ENCODE results near the gene ARHGAP18.

The ARHGAP18 gene

GRCh38 chr6:129679275-129679674, 30.7 kb downstream of the ARHGAP18 start:
- Mint-ChIP-seq H3K27ac (no peak overlapping the region), H3K27me3 (no peaks in the 10 kb centered on the region), H3K9me3 (no peaks in the 10 kb centered on the region), H3K4me3 (no peak overlapping the region), H3K36me3 (peaks cover 21% of the 10 kb centered on the region), H3K4me1 (peaks cover 61% of the 10 kb centered on the region)
- DNase-seq, result no peak
- CTCF ChIA-PET, result no interaction called here

- no peaks in the 10 kb centered on the region for H3K27me3 Mint-ChIP-seq
- CTCF ChIA-PET, result interaction anchor here (1.6 to 1.7 kb wide), 2 partner anchors 17 to 46 kb away, joined by 4 to 5 read pairs; no protein-coding TSS in a partner anchor
Measured at GRCh38 chr6:129678463-129678862, 31.5 kb downstream of the ARHGAP18 start.

GRCh38 chr6:129677620-129678325, 32.2 kb downstream of the ARHGAP18 start:
- DNase-seq, result no peak
- peaks cover 64% of the 10 kb centered on the region for H3K4me1 Mint-ChIP-seq

More at GRCh38 chr6:129678463-129678862, 31.5 kb downstream of the ARHGAP18 start:
- DNase-seq, result no peak
- peaks cover 21% of the 10 kb centered on the region for H3K36me3 Mint-ChIP-seq
- no peaks in the 10 kb centered on the region for H3K9me3 Mint-ChIP-seq
- H3K4me1 Mint-ChIP-seq, result peaks cover 61% of the 10 kb centered on the region
- H3K4me3 Mint-ChIP-seq, result no peak overlapping the region
- H3K27ac Mint-ChIP-seq, result no peak overlapping the region

GRCh38 chr6:129675669-129676472, 34.1 kb downstream of the ARHGAP18 start:
- Mint-ChIP-seq H3K27ac (no peak overlapping the region), H3K9me3 (no peaks in the 10 kb centered on the region), H3K4me3 (no peak overlapping the region), H3K36me3 (peaks cover 17% of the 10 kb centered on the region), H3K27me3 (no peaks in the 10 kb centered on the region), H3K4me1 (peaks cover 73% of the 10 kb centered on the region)
- DNase-seq, result no peak
- CTCF ChIA-PET, result interaction anchor here (1.0 to 2.0 kb wide), 2 partner anchors 34 to 80 kb away, joined by 4 read pairs; partner anchors contain the start of gene ARHGAP18

More at GRCh38 chr6:129677620-129678325, 32.2 kb downstream of the ARHGAP18 start:
- H3K9me3 Mint-ChIP-seq, result no peaks in the 10 kb centered on the region
- peak overlapping the region; percentile 13 for H3K27ac Mint-ChIP-seq
- H3K4me3 Mint-ChIP-seq, result no peak overlapping the region
- CTCF ChIA-PET, result interaction anchor here (1.6 to 1.7 kb wide), 2 partner anchors 18 to 47 kb away, joined by 4 to 5 read pairs; no protein-coding TSS in a partner anchor
- peaks cover 21% of the 10 kb centered on the region for H3K36me3 Mint-ChIP-seq
- no peaks in the 10 kb centered on the region for H3K27me3 Mint-ChIP-seq

- Mint-ChIP-seq H3K36me3 (peaks cover 16% of the 10 kb centered on the region), H3K9me3 (no peaks in the 10 kb centered on the region), H3K4me3 (no peak overlapping the region), H3K4me1 (peaks cover 66% of the 10 kb centered on the region), H3K27ac (peak overlapping the region; percentile 94), H3K27me3 (no peaks in the 10 kb centered on the region)
- CTCF ChIA-PET, result interaction anchor here (1.2 to 5.2 kb wide), 6 partner anchors 10 to 76 kb away, joined by 4 to 50 read pairs (median 5); no protein-coding TSS in a partner anchor
- no peak for DNase-seq
Measured at GRCh38 chr6:129673748-129674147, 36.2 kb downstream of the ARHGAP18 start.

- H3K4me1 Mint-ChIP-seq, result peaks cover 66% of the 10 kb centered on the region
- peak; percentile 35 for DNase-seq
Measured at GRCh38 chr6:129672881-129673631, 36.9 kb downstream of the ARHGAP18 start.

GRCh38 chr6:129672341-129672682, 37.7 kb downstream of the ARHGAP18 start:
- no peak for DNase-seq
- no peaks in the 10 kb centered on the region for H3K9me3 Mint-ChIP-seq
- H3K27me3 Mint-ChIP-seq, result peaks cover 3% of the 10 kb centered on the region
- H3K4me3 Mint-ChIP-seq, result peak overlapping the region; percentile 59
- CTCF ChIA-PET, result interaction anchor here (0.8 to 5.2 kb wide), 14 partner anchors 11 to 103 kb away, joined by 3 to 50 read pairs (median 4); no protein-coding TSS in a partner anchor
- peaks cover 62% of the 10 kb centered on the region for H3K4me1 Mint-ChIP-seq
- peaks cover 10% of the 10 kb centered on the region for H3K36me3 Mint-ChIP-seq
- H3K27ac Mint-ChIP-seq, result peak overlapping the region; percentile 94

More at GRCh38 chr6:129672881-129673631, 36.9 kb downstream of the ARHGAP18 start:
- H3K27ac Mint-ChIP-seq, result peak overlapping the region; percentile 94
- CTCF ChIA-PET, result interaction anchor here (1.0 to 5.2 kb wide), 10 partner anchors 10 to 102 kb away, joined by 3 to 50 read pairs (median 5); no protein-coding TSS in a partner anchor
- peaks cover 3% of the 10 kb centered on the region for H3K27me3 Mint-ChIP-seq
- H3K4me3 Mint-ChIP-seq, result peak overlapping the region; percentile 59
- H3K36me3 Mint-ChIP-seq, result peaks cover 16% of the 10 kb centered on the region
- no peaks in the 10 kb centered on the region for H3K9me3 Mint-ChIP-seq

GRCh38 chr6:129671442-129672340, 38.3 kb downstream of the ARHGAP18 start:
- H3K27ac Mint-ChIP-seq, result peak overlapping the region; percentile 94
- H3K27me3 Mint-ChIP-seq, result peaks cover 3% of the 10 kb centered on the region
- peaks cover 63% of the 10 kb centered on the region for H3K4me1 Mint-ChIP-seq
- peaks cover 9% of the 10 kb centered on the region for H3K36me3 Mint-ChIP-seq
- CTCF ChIA-PET, result interaction anchor here (0.7 to 5.2 kb wide), 20 partner anchors 9 to 219 kb away, joined by 3 to 50 read pairs (median 4); partner anchors contain the start of gene ARHGAP18
- no peaks in the 10 kb centered on the region for H3K9me3 Mint-ChIP-seq
- peak overlapping the region; percentile 59 for H3K4me3 Mint-ChIP-seq
- peak; percentile 70 for DNase-seq

GRCh38 chr6:129670634-129671033, 39.3 kb downstream of the ARHGAP18 start:
- H3K36me3 Mint-ChIP-seq, result peaks cover 10% of the 10 kb centered on the region
- no peak overlapping the region for H3K27ac Mint-ChIP-seq
- CTCF ChIA-PET, result interaction anchor here (0.7 to 5.2 kb wide), 12 partner anchors 17 to 218 kb away, joined by 3 to 50 read pairs (median 4); partner anchors contain the start of gene ARHGAP18
- no peak for DNase-seq
- peaks cover 7% of the 10 kb centered on the region for H3K27me3 Mint-ChIP-seq
- no peak overlapping the region for H3K4me3 Mint-ChIP-seq
- H3K4me1 Mint-ChIP-seq, result peaks cover 60% of the 10 kb centered on the region
- no peaks in the 10 kb centered on the region for H3K9me3 Mint-ChIP-seq

- Mint-ChIP-seq H3K4me3 (no peak overlapping the region), H3K27ac (no peak overlapping the region), H3K36me3 (peaks cover 8% of the 10 kb centered on the region), H3K9me3 (no peaks in the 10 kb centered on the region), H3K4me1 (peaks cover 39% of the 10 kb centered on the region), H3K27me3 (peaks cover 7% of the 10 kb centered on the region)
- CTCF ChIA-PET, result no interaction called here
- DNase-seq, result no peak
Measured at GRCh38 chr6:129667621-129668020, 42.4 kb downstream of the ARHGAP18 start.

GRCh38 chr6:129667034-129667433, 42.9 kb downstream of the ARHGAP18 start:
- Mint-ChIP-seq H3K27me3 (peaks cover 7% of the 10 kb centered on the region), H3K9me3 (no peaks in the 10 kb centered on the region), H3K36me3 (peaks cover 8% of the 10 kb centered on the region), H3K4me3 (no peak overlapping the region), H3K4me1 (peaks cover 37% of the 10 kb centered on the region), H3K27ac (no peak overlapping the region)
- CTCF ChIA-PET, result no interaction called here
- DNase-seq, result no peak

- Mint-ChIP-seq H3K4me3 (no peak overlapping the region), H3K36me3 (peaks cover 7% of the 10 kb centered on the region), H3K27me3 (peaks cover 7% of the 10 kb centered on the region), H3K27ac (no peak overlapping the region), H3K4me1 (peaks cover 25% of the 10 kb centered on the region), H3K9me3 (no peaks in the 10 kb centered on the region)
- CTCF ChIA-PET, result interaction anchor here (0.7 to 1.2 kb wide), 3 partner anchors 64 to 110 kb away, joined by 3 to 5 read pairs (median 3); no protein-coding TSS in a partner anchor
- DNase-seq, result no peak
Measured at GRCh38 chr6:129665555-129665954, 44.4 kb downstream of the ARHGAP18 start.

- peaks cover 12% of the 10 kb centered on the region for H3K36me3 Mint-ChIP-seq
- peaks cover 28% of the 10 kb centered on the region for H3K4me1 Mint-ChIP-seq
- H3K27ac Mint-ChIP-seq, result no peak overlapping the region
- peaks cover 7% of the 10 kb centered on the region for H3K27me3 Mint-ChIP-seq
- no peak for DNase-seq
- CTCF ChIA-PET, result interaction anchor here (1.0 kb wide), 1 partner anchor 66 kb away, joined by 3 read pairs; no protein-coding TSS in a partner anchor
- no peaks in the 10 kb centered on the region for H3K9me3 Mint-ChIP-seq
- H3K4me3 Mint-ChIP-seq, result no peak overlapping the region
Measured at GRCh38 chr6:129663531-129663930, 46.4 kb downstream of the ARHGAP18 start.

Data from activated naive CD4-positive, alpha-beta T cell treated with anti-CD3 and anti-CD28 coated beads, Interleukin-2, amount 10 ng/mL, durations not matched to agents 7 days and 5 days (primary cell).